Stimulated activated CD4-positive, alpha-beta T cell treated with anti-CD3 and anti-CD28 coated beads, Interleukin-4, amount 100 ng/mL, for 24 hours (primary cell): ENCODE results near the gene NAA10.
A peak's percentile ranks its signal among the peaks of the same experiment; 100 is the strongest.
"Not testable (repeated sequence)": the region's sequence is repeated elsewhere in the genome, so short reads cannot be mapped to it uniquely, and the experiment has no call there.

Source experiments
- DNase-seq: peaks from one replicate; pipeline ENCODE4 v3.0.0-alpha.2; 2020

Gene NAA10

DNA sequence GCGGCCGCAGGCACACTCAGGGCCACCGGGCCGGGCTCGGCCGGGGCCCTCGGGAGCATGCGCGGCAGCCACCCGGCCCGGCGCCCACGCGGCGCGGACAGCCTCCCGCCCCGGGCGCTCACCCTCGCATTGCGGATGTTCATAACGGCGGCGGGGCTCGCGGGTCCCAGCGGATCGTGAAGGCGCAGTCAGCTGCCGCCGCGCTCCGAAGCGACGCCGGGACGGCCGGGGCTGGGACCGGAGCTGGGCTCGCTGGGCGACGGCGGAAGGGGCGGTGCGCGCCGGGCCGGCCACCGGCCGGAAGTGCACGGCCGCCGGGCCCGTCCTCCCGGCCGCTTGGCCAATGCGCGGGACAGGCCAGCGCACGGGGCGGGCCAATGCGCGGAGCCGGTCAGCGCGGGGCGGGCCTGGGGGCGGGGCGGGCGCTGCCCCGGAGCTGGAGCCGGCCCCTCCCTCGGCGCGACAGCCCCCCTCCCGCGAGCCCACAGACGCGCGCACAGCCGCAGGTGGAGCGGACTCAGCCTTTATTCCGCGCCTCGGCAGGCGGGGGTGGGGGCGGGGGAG is at the start of gene NAA10:
NAA10 (minus strand) TSS at position 276 of the 564 bp plus-strand sequence; CDS start at position 143, 133 bp downstream.
- DNase-seq, result peak; percentile 52

DNA sequence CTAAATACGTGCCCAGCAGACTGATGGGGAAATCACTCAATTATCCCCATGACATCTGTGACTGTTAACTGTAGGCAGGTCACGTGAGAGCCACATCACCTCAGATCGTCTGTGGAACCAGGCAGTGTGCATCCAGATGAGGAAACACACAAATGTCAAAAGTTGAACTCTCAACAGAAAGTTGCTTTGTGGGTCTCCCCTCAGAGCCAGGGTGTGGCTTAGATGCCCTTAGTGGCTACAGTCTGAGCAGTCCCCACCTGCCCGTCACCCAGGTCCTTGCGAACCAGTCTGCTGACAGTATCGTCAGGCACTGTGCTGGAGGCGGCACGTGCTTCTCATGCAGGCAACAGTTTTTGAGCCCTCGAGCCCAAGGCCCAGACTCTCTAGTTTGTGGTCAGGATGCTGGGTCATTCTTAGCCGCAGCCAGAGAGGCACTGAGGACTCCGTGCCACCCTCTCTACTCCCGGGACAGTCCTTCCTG is 48.5 kb upstream of the NAA10 start:
- DNase-seq, result no peak

DNA sequence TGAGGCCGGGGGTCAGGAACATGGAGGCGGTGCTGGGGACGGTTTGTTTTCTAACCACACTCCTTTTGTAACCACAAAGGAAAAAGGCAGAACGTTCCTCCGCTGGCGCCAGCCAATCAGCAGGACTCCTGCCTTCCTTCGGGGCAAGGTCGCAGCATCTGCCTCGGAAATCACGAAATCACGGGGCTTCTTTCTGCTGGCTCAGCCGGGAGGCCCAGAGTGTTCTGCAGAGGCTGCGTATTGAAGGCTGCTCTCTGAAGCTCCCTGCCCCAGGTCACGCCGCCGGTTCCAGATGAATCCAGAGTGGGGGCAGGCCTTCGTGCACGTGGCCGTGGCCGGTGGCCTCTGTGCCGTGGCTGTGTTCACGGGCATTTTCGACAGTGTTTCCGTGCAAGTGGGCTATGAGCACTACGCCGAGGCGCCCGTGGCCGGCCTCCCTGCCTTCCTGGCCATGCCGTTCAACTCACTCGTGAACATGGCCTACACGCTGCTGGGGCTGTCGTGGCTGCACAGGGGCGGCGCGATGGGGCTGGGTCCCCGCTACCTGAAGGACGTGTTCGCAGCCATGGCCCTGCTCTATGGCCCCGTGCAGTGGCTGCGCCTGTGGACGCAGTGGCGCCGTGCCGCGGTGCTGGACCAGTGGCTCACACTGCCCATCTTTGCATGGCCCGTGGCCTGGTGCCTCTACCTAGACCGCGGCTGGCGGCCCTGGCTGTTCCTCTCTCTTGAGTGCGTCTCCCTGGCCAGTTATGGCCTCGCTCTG is 47.1 kb upstream of the NAA10 start:
- peak; percentile 60 for DNase-seq

DNA sequence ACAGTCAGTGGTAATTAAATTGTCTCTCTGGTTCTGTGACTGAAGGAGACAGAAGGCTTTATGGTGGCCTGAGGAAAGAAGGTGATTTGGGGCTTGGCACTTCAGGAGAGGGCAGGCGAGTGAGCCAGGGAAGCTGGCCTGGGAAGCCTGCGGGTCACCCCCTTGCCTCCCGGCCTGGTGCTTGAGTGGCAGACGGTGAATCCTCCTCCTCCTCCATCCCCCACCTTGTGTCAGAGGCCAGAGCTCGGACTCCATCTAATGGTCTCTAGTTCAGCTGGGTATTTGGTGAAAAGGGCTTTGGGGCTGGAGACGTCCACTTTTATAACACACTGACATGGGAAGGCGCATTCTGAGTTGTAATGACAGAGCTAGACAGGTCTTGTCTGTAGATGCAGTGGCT is 46.4 kb upstream of the NAA10 start:
- DNase-seq, result no peak

DNA sequence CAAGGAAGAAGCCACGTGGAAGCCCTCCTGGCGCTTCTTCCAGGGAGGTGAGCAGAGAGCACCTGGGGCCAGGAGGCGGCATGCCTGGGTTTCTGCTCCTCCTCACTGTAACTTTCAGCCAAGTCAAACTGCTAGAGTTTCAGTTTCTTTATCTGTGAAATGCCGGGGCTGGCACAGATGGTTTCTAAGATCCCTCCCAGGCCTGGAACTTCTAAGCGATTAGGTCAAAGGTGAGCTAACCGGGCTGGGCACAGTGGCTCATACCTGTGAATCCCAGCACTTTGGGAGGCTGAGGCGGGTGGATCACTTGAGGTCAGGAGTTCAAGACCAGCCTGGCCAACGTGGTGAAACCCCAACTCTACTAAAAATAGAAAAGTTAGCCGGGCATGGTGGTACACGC is 45.6 kb upstream of the NAA10 start:
- DNase-seq, result not testable (repeated sequence)

DNA sequence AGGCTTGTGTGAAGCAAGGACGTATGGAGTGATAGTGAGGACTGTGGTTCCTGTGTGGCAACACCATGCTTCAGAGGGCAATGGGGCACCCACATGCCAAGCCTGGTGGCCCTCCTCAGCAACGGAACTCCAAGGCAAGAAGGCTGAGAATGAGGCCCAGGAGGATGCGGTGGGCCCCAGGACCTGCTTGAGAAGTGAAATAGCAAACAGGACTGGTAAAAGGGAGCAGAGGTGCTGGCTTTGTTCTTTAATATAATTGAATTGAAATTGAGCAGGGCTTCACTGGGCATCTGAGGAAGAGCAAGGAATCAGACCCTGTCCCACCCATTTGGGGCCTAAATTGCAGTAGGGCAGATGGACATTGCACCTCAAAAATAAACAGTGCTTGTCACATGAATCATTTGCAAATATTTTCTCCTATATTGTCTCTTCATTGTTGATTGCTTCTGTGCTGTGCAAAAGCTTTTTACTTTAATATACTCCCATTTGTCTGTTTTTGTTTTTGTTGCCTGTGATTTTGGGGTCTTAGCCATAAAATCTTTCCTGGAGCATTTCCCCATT is 40.0 kb upstream of the NAA10 start:
- DNase-seq, result no peak

DNA sequence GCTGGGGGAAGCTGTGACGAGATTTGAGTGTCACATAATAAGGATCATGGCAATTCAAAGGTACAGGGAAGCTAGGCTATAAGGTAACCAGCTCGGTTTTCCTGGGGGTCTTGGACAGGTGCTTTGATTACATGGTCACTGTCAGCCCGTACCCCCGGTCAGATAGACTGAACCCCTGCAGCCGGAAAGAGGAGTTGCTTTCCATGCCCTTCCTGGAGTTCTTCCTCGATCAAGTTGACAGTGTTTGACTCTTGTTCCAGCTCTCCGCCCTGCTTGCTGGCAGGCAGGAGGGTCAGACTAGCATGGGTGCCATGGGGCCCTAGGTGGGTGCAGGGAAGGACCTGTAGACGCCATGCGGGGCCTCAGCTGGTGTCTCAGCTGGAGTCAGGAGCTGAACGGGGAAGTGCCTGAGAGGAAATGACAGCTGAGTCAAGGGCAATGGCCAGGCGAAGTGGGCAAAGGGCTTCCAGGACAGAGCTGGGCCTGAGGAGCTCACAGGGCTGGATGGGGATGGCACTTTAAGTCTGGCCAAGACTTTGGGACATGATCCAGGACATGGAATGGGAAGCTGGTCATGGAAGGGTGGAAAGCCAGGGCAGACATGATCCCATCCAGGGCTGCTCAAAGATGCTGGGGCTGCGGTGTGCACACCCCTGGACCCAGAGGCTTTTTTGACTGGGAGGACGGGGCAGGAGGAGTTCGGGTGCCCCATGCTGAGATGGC is 39.3 kb upstream of the NAA10 start:
- no peak for DNase-seq

DNA sequence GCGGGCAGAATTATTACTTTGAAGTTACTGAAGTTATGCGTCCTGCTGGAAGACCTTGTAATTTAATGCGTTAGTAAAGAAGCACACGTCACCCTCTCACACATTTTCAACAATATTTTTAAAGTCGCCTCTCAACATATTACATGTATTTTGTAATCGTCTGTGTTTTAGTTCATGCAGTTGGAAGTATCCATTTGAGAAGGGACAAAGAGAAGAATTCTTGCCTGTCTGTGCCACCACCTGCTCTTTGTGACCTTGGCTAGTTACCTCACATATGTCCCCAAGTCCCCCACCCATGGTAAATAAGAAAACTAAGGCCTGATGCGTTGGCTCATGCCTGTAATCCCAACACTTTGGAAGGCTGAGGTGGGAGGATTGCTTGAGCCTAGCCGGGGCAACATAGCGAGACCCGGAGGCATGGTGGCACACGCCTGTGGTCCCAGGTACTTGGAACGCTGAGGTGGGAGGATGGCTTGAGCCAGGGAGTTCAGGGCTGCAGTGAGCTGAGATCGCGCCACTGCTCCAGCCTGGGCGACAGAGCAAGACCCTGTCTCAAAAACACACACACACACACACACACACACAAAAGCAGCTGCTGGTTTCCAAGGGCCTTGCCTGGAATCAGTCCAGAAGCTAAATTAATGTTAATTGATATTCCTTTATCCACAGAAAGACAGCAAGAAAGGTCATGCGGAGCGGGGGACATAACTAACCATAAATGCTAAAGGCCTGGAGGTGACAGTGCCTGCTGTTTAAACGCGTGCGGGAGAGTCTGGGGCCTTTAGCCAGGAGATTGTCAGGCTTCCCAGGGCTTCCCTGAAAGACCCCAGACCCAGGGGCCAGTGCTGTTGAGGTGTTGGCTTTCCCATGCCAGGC is 38.5 kb upstream of the NAA10 start:
- DNase-seq, result no peak

DNA sequence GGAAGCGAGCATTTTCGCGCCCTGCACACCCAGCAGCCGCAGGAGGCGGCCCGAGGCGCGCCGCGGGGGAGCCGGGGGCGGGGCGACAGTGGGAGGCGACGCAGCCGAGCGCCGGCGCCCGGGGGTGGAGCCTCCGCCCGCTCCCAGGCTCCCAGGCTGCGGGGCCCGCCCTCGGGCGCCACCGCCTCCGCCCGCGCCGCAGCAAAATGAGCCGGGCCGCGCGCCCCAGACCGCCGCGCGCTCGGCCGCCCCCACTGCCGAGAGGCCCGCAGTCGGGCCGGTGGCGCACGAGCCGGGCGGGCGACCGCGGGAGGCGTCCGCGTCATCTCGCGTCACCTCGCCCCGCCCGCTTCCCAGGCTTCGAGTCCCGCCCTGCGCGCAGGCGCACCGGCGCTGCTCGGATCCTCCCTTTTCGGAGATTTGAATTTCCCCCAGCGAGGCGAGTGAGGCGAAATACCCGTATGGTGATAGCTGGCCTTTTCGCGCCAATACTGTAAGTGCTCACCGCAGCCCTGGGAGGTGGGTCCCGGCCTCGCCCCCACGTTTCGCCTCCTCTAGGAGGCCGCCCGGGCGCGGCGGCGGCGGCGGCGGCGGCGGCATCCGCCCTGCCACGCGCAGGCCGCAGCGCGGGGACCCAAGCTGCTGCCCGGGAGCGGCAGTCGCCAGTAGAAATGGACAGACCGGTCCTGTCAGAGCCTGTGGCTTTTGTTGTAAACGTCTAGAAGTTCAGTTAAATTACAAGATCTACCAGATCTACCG is 37.7 kb upstream of the NAA10 start, which contains the start of gene TMEM187:
TMEM187 (plus strand) TSS at position 387 of the 759 bp plus-strand sequence. CDS start 9,309 bp downstream, outside the sequence.
- DNase-seq, result peak; percentile 88

DNA sequence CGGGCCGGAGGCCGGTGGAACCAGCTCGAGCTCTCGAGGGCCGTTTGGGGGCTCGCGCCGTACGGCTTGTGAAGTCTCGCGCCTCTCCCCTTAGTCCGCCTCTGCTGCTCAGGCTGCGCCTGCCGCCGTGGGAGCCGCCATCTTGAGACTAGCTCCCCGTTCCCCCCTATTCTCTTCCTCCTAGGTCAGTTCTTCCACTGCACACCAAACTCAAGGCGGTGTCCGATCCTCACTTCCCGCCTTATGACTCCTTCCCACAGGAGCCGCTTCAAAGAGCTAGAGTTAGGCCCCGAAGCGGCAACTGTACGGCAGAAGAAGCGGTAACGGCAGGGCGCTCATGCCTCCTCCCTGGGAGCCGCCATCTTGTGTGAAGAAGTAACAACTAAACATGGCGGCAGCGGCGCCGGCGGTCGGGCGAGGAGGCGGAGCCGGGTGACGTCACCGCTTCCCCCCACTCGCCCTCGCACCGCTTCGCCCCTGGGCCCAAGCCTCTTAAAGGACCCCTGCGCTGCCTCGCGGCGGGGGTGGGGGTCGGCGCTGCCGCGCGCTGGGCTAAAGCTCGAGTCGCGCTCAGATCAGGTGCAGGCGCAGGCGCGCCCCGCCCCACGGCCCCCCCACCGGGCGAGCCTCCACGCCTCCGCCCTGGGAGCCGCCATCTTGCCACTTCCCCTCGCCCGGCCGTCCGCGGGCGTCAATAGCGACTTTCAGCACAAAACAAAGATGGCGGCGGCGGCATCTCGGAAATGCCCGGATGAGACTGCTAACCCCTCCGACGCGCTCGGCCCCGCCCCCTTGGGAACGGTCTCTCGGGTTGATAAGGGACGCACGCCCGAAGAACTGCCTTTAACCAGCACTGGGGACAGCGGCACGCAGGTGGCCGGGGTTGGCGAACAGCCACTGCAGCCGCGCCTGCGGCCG is 36.9 kb upstream of the NAA10 start, which contains the start of gene HCFC1:
HCFC1 (minus strand) TSS at position 369 of the 918 bp plus-strand sequence. CDS start 978 bp downstream, outside the sequence.
- DNase-seq, result peak; percentile 90

DNA sequence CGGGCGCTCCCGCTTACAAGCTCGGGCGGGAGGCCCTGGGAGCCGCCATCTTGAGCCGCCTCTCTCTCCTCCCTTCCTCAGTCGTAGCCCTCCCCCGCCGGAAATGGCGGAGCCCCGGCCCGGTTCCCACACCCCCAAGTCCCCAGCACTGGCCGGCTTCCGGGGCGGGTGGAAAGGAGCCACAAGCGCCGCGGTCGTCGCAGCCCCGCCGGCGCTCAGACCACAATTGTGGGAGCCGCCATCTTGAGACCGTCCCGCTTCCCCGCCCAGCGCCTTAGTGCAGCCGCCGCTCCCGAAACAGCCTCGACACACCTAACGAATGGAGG is 36.2 kb upstream of the NAA10 start:
- DNase-seq, result peak; percentile 86

DNA sequence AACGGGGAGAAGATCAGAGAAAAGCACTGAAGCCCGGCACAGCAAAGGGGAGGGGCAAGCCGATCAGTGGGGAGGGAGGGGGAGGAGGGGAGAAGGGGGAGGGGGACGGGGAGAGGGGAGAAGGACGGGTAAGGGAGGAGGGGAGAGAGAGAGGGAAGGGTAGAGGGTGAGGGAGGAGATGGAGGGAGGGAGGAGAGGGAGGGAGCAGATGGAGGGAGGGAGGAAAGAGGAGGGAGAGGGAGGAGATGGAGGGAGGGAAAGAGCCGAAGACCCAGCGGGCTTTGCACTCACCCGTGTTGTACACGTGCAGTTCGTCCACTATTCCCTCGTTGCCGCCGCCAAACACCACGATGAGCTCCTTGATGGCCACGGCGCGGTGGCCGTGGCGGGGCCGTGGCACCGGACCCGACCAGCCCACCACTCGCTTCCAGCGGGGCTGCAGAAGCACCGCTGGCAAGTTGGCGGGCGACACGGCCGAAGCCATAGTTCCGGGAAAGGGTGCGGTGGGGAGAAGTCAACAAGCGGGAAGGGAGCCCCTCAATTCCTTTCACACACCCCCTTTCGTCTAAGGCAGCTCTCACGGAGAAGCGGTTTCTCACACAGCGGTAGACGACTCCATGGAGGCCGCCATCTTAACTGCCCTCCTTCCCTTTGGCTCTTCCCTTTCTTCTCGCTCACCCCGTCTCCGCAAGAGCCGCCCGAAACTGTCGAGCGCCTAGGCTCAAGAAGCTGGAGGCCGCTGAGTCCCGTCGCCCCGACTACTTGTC is 35.7 kb upstream of the NAA10 start:
- DNase-seq, result no peak

DNA sequence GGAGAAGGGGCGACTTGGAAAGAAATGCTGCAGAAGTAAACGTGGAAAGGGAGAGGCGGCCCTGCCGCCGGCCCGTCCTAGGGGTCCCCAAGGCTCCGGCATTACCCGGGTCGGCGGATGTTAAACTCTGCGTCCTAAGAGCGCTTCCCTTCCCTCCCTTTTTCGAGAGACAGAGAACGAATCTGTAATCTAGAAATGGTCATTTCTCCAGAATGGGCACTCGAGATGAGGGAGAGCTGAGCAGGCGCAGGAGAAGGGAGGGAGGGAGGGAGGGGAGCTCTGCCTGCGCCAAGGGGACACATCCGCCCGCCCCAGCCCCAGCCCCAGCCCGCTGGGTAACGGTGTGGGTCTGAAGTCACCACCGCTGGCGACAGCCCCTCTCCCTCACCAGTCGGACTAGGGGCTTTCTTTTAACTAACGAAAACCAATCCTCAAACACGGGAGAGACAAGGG is 35.1 kb upstream of the NAA10 start:
- DNase-seq, result no peak

DNA sequence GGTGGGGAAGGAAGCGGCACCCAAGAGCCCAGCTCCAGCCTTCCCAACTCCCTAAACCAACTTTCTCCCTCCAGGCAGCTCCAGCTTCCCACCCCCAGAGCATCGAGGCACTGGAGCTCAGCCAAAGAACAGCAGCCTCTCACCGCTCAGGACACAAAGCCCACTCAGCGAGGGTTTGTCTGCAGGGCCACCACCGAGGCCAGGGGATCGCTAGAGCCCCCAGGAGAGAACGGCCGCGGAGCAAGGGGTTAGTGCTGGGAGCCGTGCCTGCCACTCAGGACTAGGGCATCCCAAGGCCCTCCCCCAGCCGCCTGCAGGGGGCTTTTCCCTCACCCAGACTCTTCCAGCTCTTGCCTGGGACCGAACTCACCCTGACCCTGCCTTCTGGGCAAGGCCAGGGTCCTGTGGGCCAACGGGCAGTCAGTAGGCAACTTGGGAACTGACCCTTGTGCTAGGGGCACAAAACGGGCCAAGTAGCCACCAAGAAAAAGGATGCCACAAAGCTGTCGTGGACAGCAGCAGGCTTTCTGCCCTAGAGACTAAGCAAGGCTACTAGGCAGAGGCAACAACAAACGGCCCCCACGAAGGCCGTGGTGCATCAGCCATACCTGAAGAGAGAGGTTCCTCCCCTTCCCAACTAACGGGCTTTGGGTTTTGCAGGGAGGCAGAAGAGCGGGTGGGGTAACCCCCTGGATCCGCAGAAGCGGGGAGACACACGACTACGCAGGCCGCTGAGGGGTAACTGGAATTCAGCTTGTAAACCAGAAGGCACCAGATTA is 34.5 kb upstream of the NAA10 start:
- DNase-seq, result no peak

DNA sequence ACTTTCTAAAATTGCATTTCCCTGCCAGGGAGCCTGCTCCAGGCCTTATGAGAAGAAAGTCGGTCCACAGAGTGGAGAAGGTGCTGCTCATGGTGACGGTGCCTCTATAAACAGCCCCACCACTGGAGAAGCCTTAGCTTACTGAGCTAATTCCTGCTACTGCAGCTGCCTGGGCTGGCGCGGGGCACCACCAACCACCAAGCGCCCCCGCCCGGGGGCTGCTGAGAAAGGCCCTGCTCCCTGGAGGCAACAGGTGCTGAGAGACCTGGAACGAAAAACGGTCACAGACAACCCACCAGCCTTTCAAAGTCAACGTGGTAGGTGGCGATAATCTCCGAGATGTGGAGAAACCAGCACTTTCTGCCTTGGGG is 33.9 kb upstream of the NAA10 start:
- no peak for DNase-seq

DNA sequence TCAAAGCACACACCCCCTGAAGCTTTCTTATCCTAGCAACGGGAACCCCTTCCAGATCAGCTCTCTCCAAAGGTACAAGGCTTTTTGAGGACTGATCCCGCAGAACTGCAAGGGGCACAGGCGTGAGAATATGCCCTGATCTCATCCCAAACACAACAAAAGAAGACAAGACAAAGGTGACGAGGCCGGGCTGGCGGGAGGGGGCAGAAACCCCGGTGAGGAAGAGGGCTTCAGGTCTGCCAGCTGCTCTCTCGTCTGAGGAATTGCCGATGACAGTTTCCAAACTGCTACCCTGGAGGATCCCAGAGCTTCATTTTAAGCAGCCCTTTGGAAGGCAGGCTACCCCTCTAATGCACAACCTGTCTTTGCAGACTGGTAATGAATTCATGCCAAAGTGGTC is 33.4 kb upstream of the NAA10 start:
- DNase-seq, result no peak

DNA sequence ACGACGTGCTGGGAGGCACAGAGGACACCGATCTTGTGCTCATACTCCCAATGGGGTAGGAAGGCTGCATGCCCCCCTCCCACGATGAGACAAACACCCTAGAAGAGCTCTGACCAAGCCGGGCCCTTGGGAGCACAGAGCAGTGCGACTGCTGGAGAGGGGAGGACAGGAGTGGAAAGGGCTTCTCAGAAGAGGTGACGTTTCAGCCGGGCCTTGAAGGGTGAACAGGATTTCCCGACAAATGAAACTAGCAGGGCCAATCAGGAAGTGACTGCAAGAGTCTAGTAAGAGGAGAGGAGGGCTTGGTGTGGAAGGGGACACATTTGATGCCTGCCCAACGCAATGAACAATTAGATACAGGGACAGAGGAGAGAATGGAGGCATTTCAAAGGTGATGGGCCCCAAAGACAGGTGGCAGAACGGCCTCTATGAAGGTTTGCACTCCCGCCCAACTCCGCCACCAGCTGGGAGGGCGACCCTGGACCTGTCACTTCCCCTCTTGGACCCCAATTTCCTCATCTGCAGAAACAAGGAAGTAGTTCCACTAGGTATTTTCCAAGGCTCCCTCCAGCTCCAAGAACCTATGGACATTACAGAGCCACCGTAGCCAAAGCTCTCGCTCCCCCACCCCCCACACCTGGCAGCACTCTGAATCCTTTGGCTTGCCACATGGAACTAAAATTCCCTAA is 32.8 kb upstream of the NAA10 start:
- no peak for DNase-seq
